Immature natural killer cell (primary cell): Measurements from ENCODE around the gene PSMA6. TPM values are rescaled to one million over a fixed set of nuclear protein-coding genes. Genes with fewer than 3 reads are reported as not detected.
"Not testable (repeated sequence)": the region's sequence is repeated elsewhere in the genome, so short reads cannot be mapped to it uniquely, and the experiment has no call there.

Experiments used
- DNase-seq, 3 donors: peaks; one replicate each; pipeline ENCODE4 v3.0.0; 2022; ENCODE audit warnings: mixed read lengths in 1 of 3
- H3K27ac Mint-ChIP-seq, 6 donors: one replicate each; pipeline ENCODE4 v1.8.0; 2020; ENCODE audit warnings: mixed read lengths in 6 of 6, mild to moderate bottlenecking in 5 of 6, inconsistent platforms in 4 of 6, moderate library complexity in 3 of 6
- H3K27me3 Mint-ChIP-seq, 3 donors: one replicate each; pipeline ENCODE4 v1.8.0; 2020 to 2021; ENCODE audit warnings: low read depth in 3 of 3, mild to moderate bottlenecking in 3 of 3, mixed read lengths in 3 of 3, moderate library complexity in 3 of 3, inconsistent platforms in 1 of 3
- H3K36me3 Mint-ChIP-seq, 3 donors: one replicate each; pipeline ENCODE4 v1.8.0; 2020; ENCODE audit warnings: mixed read lengths in 3 of 3, inconsistent platforms in 2 of 3, mild to moderate bottlenecking in 2 of 3
- H3K4me1 Mint-ChIP-seq, 2 donors: one replicate each; pipeline ENCODE4 v1.8.0; 2020; ENCODE audit warnings: inconsistent platforms in 2 of 2, mild to moderate bottlenecking in 2 of 2, mixed read lengths in 2 of 2, moderate library complexity in 1 of 2
- H3K4me3 Mint-ChIP-seq, 5 donors: one replicate each; pipeline ENCODE4 v1.8.0; 2020; ENCODE audit warnings: mild to moderate bottlenecking in 5 of 5, mixed read lengths in 5 of 5, inconsistent platforms in 3 of 5, moderate library complexity in 3 of 5
- H3K9me3 Mint-ChIP-seq, 6 donors: one replicate each; pipeline ENCODE4 v1.8.0; 2020; ENCODE audit warnings: mild to moderate bottlenecking in 6 of 6, mixed read lengths in 6 of 6, inconsistent platforms in 4 of 6, moderate library complexity in 3 of 6
- polyA plus RNA-seq, 3 donors: library from polyadenylated mRNA; unstranded; fragments of 300-500 nt; fragmentation: Illumina TruSeq; gene quantifications; one replicate each; pipeline ENCODE4 v1.2.3, GENCODE V29; 2021

PSMA6 gene
- polyA plus RNA-seq, 3 donors from 2014 or later: 402 to 658 (median 537) TPM

GRCh38 chr14:35287431-35288013, 4.7 kb upstream of the PSMA6 start:
- Mint-ChIP-seq H3K27ac (peak overlapping the region; percentile 95 to 99 (median 96)), H3K27me3 (peaks cover 5 to 19% (median 13%) of the 10 kb centered on the region in 3 donors), H3K4me3 (peak overlapping the region; percentile 36 to 73 (median 62)), H3K9me3 (no peaks in the 10 kb centered on the region), H3K36me3 (peaks cover 0 to 6% (median 0%) of the 10 kb centered on the region in 3 donors), H3K4me1 (peaks cover 58 to 63% of the 10 kb centered on the region in 2 donors)
- DNase-seq: no peak

GRCh38 chr14:35289623-35290022, 2.6 kb upstream of the PSMA6 start:
- H3K4me3 Mint-ChIP-seq: peak overlapping the region in 2 of 5 donors; percentile 55
- peaks cover 6 to 23% (median 13%) of the 10 kb centered on the region in 3 donors for H3K27me3 Mint-ChIP-seq
- peaks cover 68 to 74% of the 10 kb centered on the region in 2 donors for H3K4me1 Mint-ChIP-seq
- no peak for DNase-seq
- H3K9me3 Mint-ChIP-seq: no peaks in the 10 kb centered on the region
- H3K36me3 Mint-ChIP-seq: peaks cover 0 to 4% (median 0%) of the 10 kb centered on the region in 3 donors
- H3K27ac Mint-ChIP-seq: peak overlapping the region in 4 of 6 donors; percentile 50 to 98 (median 82)

GRCh38 chr14:35292770-35293561, 784 bp downstream of the PSMA6 start:
- H3K9me3 Mint-ChIP-seq: no peaks in the 10 kb centered on the region
- no peak for DNase-seq
- peaks cover 60 to 69% of the 10 kb centered on the region in 2 donors for H3K4me1 Mint-ChIP-seq
- peaks cover 0 to 4% (median 0%) of the 10 kb centered on the region in 3 donors for H3K36me3 Mint-ChIP-seq
- peak overlapping the region; percentile 98 to 99 (median 99) for H3K27ac Mint-ChIP-seq
- peak overlapping the region; percentile 96 to 98 (median 98) for H3K4me3 Mint-ChIP-seq
- peaks cover 6 to 16% (median 10%) of the 10 kb centered on the region in 3 donors for H3K27me3 Mint-ChIP-seq

GRCh38 chr14:35295845-35296161, 3.6 kb downstream of the PSMA6 start:
- peaks cover 6 to 12% (median 7%) of the 10 kb centered on the region in 3 donors for H3K27me3 Mint-ChIP-seq
- peaks cover 70 to 79% of the 10 kb centered on the region in 2 donors for H3K4me1 Mint-ChIP-seq
- H3K27ac Mint-ChIP-seq: peak overlapping the region; percentile 56 to 98 (median 68)
- H3K36me3 Mint-ChIP-seq: peaks cover 0 to 4% (median 0%) of the 10 kb centered on the region in 3 donors
- H3K4me3 Mint-ChIP-seq: peak overlapping the region in 4 of 5 donors; percentile 8 to 57 (median 30)
- H3K9me3 Mint-ChIP-seq: no peaks in the 10 kb centered on the region
- DNase-seq: no peak

GRCh38 chr14:35296545-35296944, 4.4 kb downstream of the PSMA6 start:
- DNase-seq: no peak
- H3K36me3 Mint-ChIP-seq: peaks cover 0 to 4% (median 0%) of the 10 kb centered on the region in 3 donors
- H3K4me3 Mint-ChIP-seq: peak overlapping the region in 1 of 5 donors; percentile 39
- no peaks in the 10 kb centered on the region for H3K9me3 Mint-ChIP-seq
- H3K4me1 Mint-ChIP-seq: peaks cover 76 to 83% of the 10 kb centered on the region in 2 donors
- peaks cover 4 to 12% (median 6%) of the 10 kb centered on the region in 3 donors for H3K27me3 Mint-ChIP-seq
- H3K27ac Mint-ChIP-seq: peak overlapping the region; percentile 35 to 98 (median 55)

- Mint-ChIP-seq H3K4me1 (peaks cover 77 to 83% of the 10 kb centered on the region in 2 donors), H3K27ac (peak overlapping the region in 5 of 6 donors; percentile 36 to 71 (median 44)), H3K4me3 (peak overlapping the region in 1 of 5 donors; percentile 18), H3K9me3 (no peaks in the 10 kb centered on the region), H3K36me3 (peaks cover 0 to 4% (median 3%) of the 10 kb centered on the region in 3 donors), H3K27me3 (peaks cover 0 to 3% (median 0%) of the 10 kb centered on the region in 3 donors)
- DNase-seq: no peak
These were observed 5.5 kb downstream of the PSMA6 start for GRCh38 chr14:35297706-35298105.

- DNase-seq: no peak
- no peak overlapping the region for H3K27ac Mint-ChIP-seq
- peaks cover 77 to 83% of the 10 kb centered on the region in 2 donors for H3K4me1 Mint-ChIP-seq
- no peaks in the 10 kb centered on the region for H3K9me3 Mint-ChIP-seq
- no peaks in the 10 kb centered on the region for H3K27me3 Mint-ChIP-seq
- H3K36me3 Mint-ChIP-seq: peaks cover under 1 to 4% (median 4%) of the 10 kb centered on the region in 3 donors
- no peak overlapping the region for H3K4me3 Mint-ChIP-seq
These were observed 6.2 kb downstream of the PSMA6 start for GRCh38 chr14:35298351-35298750.

- Mint-ChIP-seq H3K27ac (peak overlapping the region; percentile 52 to 86 (median 79)), H3K4me3 (peak overlapping the region in 1 of 5 donors; percentile 13), H3K27me3 (no peaks in the 10 kb centered on the region), H3K36me3 (peaks cover 4% of the 10 kb centered on the region in 3 donors), H3K9me3 (no peaks in the 10 kb centered on the region), H3K4me1 (peaks cover 67 to 74% of the 10 kb centered on the region in 2 donors)
- DNase-seq: no peak
These were observed 7.5 kb downstream of the PSMA6 start for GRCh38 chr14:35299708-35300107.

- no peaks in the 10 kb centered on the region for H3K27me3 Mint-ChIP-seq
- no peaks in the 10 kb centered on the region for H3K9me3 Mint-ChIP-seq
- peaks cover 4% of the 10 kb centered on the region in 3 donors for H3K36me3 Mint-ChIP-seq
- peak overlapping the region; percentile 52 to 86 (median 83) for H3K27ac Mint-ChIP-seq
- peaks cover 64 to 71% of the 10 kb centered on the region in 2 donors for H3K4me1 Mint-ChIP-seq
- no peak for DNase-seq
- H3K4me3 Mint-ChIP-seq: peak overlapping the region in 1 of 5 donors; percentile 2
These were observed 8.0 kb downstream of the PSMA6 start for GRCh38 chr14:35300228-35300627.

GRCh38 chr14:35301334-35301733, 9.2 kb downstream of the PSMA6 start:
- not testable (repeated sequence) for H3K9me3 Mint-ChIP-seq, DNase-seq, H3K27me3 Mint-ChIP-seq, H3K36me3 Mint-ChIP-seq
- H3K27ac Mint-ChIP-seq: peak overlapping the region; percentile 36 to 86 (median 74)
- peak overlapping the region in 2 of 5 donors; percentile 50 to 56 for H3K4me3 Mint-ChIP-seq
- H3K4me1 Mint-ChIP-seq: peaks cover 62 to 70% of the 10 kb centered on the region in 2 donors

GRCh38 chr14:35301735-35302528, 9.8 kb downstream of the PSMA6 start:
- Mint-ChIP-seq H3K27ac (peak overlapping the region; percentile 36 to 86 (median 74)), H3K4me3 (peak overlapping the region in 2 of 5 donors; percentile 16 to 39), H3K27me3 (peaks cover 0 to under 1% (median 0%) of the 10 kb centered on the region in 3 donors), H3K4me1 (peaks cover 57 to 64% of the 10 kb centered on the region in 2 donors), H3K9me3 (no peaks in the 10 kb centered on the region), H3K36me3 (peaks cover 4% of the 10 kb centered on the region in 3 donors)
- no peak for DNase-seq

- peaks cover 0 to 4% (median 4%) of the 10 kb centered on the region in 3 donors for H3K36me3 Mint-ChIP-seq
- H3K9me3 Mint-ChIP-seq: no peaks in the 10 kb centered on the region
- peaks cover 51 to 55% of the 10 kb centered on the region in 2 donors for H3K4me1 Mint-ChIP-seq
- peaks cover 0 to 1% (median 0%) of the 10 kb centered on the region in 3 donors for H3K27me3 Mint-ChIP-seq
- DNase-seq: no peak
- peak overlapping the region in 3 of 5 donors; percentile 6 to 50 (median 39) for H3K4me3 Mint-ChIP-seq
- H3K27ac Mint-ChIP-seq: peak overlapping the region; percentile 8 to 86 (median 44)
These were observed 11.2 kb downstream of the PSMA6 start for GRCh38 chr14:35303149-35303935.
